Embryonic facial prominence (tissue), 1 donor: ENCODE measurements around the gene NFASC.

Experiments
- DNase-seq: peaks from one replicate; pipeline ENCODE4 v3.0.0-alpha.2; 2016; ENCODE audit errors: extremely low spot score

The NFASC gene

GRCh38 chr1:204927673-204928641 lies 57.3 kb downstream of the NFASC start:
- no peak for DNase-seq

- no peak for DNase-seq
Measured at GRCh38 chr1:204928671-204929486, 58.2 kb downstream of the NFASC start.

GRCh38 chr1:204929487-204930154 lies 59.0 kb downstream of the NFASC start:
- no peak for DNase-seq

DNA sequence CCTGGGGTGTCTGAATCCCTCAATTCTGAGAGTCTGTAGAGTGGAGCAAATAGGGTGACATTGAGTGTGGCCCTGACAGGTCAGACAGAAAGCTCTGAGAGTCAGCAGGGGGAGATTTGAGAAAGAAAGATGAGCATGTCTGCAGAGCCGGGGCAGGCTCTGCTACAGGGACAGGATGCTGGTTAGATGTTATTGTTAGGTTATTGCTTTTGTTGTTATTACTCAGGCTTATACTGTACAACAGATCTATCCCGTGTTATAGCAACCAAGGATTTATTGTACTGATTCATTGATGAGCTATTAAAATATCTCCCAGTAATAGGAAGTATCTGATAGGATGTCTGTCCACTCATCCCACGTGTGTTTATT lies 59.5 kb downstream of the NFASC start:
- DNase-seq = no peak

DNA sequence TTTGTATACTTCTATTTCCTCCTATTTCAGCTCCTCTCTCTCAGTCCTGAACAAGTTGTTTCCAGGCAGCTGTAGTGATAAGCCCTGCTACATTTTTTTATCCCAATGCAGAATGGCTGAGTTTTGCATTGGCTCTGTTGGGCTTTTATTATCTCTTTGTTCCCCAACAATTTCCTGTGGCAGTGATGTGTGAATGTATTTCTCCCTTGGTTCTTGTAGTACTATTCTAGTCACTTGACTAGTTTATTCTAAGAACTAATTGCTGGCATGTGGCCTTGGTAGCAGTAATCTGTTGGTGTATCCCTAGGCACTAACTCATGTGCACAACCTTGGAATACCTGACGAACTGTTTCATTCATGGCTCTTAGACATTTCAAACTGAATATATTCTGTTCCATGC lies 60.7 kb downstream of the NFASC start:
- DNase-seq = no peak

GRCh38 chr1:204931768-204932572 lies 61.3 kb downstream of the NFASC start:
- no peak for DNase-seq

DNA sequence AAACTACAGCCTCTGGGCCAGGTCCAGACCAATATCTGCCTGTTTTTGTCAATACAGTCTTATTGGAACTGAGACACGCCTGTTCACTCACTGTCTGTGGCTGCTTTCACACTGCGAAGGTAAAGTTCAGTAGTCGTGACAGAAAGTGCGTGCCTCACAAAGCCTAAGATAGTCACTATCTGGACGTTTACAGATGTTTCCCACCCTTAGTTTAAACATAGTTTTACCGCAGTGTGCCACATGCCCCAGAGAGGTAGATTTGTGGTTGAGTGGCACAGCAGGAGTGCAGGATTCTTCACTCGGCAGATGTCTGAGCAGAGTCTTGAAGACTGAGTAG lies 61.9 kb downstream of the NFASC start:
- DNase-seq = no peak

- DNase-seq = no peak
Measured at GRCh38 chr1:204935155-204935554, 64.5 kb downstream of the NFASC start.

DNA sequence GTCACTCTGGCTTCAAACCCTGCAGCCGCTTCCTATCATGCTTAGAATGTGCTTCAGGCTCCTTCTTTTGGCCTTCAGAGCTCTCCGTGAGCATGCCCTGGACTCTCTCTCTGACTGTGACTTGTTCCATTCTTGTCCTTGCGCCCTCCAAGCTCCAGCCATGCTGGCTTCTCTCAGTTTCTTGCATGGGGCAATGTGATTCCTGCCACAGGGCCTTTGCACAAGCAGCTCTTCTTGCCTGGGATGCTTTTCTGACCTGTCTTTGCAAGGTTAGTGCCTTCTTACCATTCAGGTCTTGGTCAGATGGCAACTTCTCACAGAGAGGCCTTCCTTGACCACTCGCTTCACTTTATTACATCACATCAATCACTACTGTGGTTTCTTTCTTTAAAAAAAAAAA lies 66.1 kb downstream of the NFASC start:
- no peak for DNase-seq

GRCh38 chr1:204937901-204938300 lies 67.2 kb downstream of the NFASC start:
- DNase-seq = no peak

GRCh38 chr1:204940591-204940990 lies 69.9 kb downstream of the NFASC start:
- no peak for DNase-seq

DNA sequence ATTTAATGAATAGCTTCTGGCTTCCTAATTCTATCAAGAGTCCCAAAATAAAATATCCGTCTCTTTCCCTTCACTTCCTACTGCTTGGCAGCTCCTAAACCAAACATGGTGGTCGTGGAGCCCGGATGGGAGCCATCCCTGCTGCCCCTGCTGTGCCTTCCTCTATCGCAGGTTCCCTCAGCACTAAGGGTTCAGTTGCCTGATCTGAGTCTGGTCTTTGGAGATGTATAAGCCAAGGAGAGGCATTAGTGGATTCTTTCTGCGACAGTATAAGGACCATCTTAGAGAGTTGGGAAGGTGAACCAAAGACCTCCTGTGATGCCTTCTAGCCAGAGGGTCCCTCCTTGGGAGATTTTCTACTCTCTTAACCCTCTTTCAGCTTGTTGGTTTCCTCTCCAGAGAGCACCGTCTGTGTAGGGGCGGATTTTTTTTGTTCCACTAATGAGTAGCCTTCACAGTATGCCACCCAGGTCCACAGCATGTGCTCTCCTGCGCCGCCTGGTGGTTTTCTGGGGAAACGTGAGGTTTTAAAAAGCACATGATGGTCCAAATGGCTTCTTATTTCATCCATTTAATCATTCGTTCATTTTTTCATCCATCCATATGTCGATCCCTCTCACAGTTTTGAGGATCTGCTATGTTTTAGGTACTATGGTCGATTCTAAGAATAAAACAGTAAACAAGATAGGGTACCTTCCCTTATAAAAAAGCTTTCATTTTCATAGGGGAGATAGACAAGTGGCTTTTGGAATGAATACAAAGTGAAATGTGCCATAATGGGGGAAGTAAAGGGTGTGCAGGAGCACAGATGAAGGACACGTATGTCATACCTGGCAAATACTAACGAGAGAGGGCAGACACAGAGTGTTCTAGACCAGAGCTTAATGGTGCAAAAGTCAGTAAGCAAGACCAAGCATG lies 71.0 kb downstream of the NFASC start:
- no peak for DNase-seq

DNA sequence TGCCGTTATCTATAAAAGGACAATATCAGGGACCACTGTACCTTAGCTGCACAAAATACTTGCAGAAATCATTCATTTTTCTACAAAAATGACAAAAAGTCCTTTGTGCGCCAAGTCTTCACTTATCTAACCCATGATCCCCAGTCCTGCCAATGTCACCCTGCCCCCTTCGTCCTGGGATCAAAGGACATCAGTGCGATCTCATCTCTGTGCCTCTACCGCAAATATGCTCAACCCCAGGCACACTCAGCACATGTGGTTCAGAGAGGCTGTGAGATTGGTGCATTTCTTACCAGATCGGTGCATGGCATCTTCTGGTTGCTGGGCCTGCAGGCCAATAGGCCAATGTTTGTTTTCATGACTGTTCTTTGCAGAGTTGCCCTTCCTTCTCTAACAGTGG lies 72.8 kb downstream of the NFASC start:
- DNase-seq = no peak

DNA sequence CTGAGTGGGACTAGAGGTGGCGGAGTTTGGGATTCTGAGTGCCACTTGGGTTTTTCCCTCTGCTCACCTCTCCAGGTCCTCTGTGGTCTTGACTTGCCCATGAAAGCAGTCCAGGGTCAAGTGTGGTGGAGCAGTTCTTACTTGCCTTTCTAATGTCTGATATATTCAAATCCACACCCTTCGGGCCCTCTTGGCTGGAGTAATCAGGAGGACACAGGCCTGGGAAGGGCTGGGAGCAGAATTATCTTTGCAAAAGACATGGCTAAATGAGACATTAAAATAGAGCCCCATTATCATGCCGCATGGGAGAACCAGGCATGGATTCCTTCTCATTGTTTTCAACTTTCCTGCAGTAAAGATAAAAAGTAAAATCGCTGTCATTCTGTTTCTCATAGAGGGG lies 74.0 kb downstream of the NFASC start:
- DNase-seq = no peak

DNA sequence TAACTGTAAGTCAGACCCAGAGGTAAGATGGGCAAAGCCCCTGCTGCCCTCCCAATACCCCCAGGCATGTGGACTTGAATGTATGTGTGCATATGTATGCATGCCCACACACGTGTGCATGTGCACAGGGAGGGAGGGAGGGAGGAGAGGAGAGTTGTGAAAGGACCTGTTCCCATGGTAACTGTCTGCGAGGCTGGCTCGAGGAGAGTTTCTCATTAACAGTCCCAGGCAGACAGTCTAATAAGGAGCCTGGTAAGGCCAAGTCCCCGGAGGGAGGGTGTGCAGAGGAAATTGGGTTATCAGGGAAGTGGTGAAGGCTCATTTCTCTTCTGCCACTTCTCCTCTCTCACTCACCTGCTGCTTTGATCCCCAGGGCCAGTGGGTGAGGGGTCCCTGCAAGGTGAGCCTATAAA lies 74.9 kb downstream of the NFASC start:
- DNase-seq = no peak

DNA sequence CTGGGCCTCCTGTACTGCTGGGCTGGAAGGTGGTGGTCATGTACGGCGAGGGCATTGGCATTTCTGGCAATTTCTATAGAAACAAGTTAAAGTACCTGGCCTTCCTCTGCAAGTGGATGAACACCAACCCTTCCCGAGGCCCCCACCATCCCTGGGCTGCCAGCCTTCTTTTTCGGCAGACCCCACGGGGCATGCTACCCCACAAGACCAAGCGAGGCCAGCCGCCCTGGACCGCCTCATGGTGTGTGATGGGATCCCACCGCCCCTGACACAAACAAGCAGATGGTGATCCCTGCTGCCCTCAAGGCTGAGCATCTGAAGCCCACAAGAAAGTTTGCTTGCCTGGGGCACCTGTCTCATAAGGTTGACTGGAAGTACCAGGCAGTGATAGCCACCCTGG lies 76.0 kb downstream of the NFASC start:
- no peak for DNase-seq

GRCh38 chr1:204947338-204947737 lies 76.7 kb downstream of the NFASC start:
- no peak for DNase-seq

GRCh38 chr1:204947747-204948146 lies 77.1 kb downstream of the NFASC start:
- DNase-seq = no peak

DNA sequence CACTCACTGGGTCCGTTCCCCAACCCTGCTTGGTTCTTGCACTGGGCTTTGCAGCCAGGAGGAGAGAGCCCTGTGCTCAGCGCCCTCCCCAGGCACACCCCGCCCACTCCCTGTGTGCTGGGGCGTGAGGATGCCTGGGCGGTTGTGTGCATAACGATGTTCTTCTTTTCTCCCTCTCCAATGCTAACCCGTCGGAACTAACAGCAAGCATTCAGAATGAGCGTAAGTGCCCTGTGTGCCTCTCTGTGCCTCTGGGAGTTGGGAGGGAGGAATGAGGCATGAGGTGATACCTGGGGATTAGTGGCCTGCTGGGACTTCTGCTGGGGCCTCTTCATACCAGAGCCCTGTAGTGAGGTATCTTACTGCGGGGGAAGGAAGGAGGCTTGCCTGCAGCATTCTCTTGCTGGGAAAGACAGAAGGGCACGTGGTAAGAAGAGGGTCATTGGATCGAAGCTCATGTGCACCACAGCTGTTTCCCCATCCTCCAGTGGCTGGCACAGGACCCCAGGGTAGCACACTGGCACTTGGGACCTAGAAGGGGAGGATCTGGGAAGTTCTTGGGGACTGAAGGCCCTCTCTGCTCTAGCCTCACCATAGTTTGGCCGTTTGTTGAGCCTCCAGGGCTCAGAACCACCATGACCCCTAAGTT lies 79.8 kb downstream of the NFASC start:
- DNase-seq = no peak
